ENCODE data around the gene ADCK1.

GRCh38 chr14:77844802-77845201 lies 44.9 kb downstream of the ADCK1 start:
- TF ChIP-seq CTCF (IDR thresholded peaks at IDR 0.05): no peak
- TF ChIP-seq POLR2A (IDR thresholded peaks at IDR 0.05): no peak
